Mucosa of descending colon (tissue), 3 donors: ENCODE results near the gene TADA1. TPM values are rescaled to one million over a fixed set of nuclear protein-coding genes. Genes with fewer than 3 reads are reported as not detected.

ENCODE experiments used
- ATAC-seq: fragments of 200-7000 bp; cut with Tn5 transposase; one replicate; pipeline ENCODE4 v1.9.1; 2020; ENCODE audit warnings: mild to moderate bottlenecking, moderate library complexity
- DNase-seq, 3 donors: peaks; one replicate each; pipeline ENCODE4 v3.0.0-alpha.2; 2020
- H3K36me3 ChIP-seq: fragments of 200-600 bp; one replicate; pipeline ENCODE4 v1.8.0; 2021; ENCODE audit warnings: low read depth, mild to moderate bottlenecking
- H3K4me1 ChIP-seq: fragments of 200-600 bp; one replicate; pipeline ENCODE4 v1.8.0; 2021; ENCODE audit warnings: low read depth, mild to moderate bottlenecking
- H3K4me3 ChIP-seq: fragments of 200-600 bp; one replicate; pipeline ENCODE4 v1.8.0; 2021; ENCODE audit warnings: mild to moderate bottlenecking
- H3K9me3 ChIP-seq: fragments of 200-600 bp; one replicate; pipeline ENCODE4 v1.8.0; 2021; ENCODE audit warnings: mild to moderate bottlenecking
- intact Hi-C, 2 donors: fragments of 100-400 bp; cut with DNase I in 1 of 2; cut with micrococcal nuclease in 1 of 2; formaldehyde crosslinking; loops; one replicate each; pipeline versions ENCODE4 v1.11.0 to v1.11.1; 2022; cut with DNase I, micrococcal nuclease
- total RNA-seq, 3 donors: library from RNA; stranded (reverse); fragmentation: NEBNext Ultra II Directional in 2 of 3; extraction: Animal tissue kit (Norgen Biotek cat#: 25700) in 2 of 3; gene quantifications; one replicate each; pipeline versions ENCODE4 v1.2.1 to v1.2.4, GENCODE V29; 2021 to 2023
- TF ChIP-seq, protein P1 (sequence below): fragments of 200-600 bp; IDR thresholded peaks from one replicate; pipeline ENCODE4 v1.8.0; 2022; ENCODE audit warnings: antibody characterized with exemption, mild to moderate bottlenecking
- donor health status: DM: no; HTN: no; CAD: no; lungs with moderate emphysema.
- donor health status: DM: no; HTN: no; CAD: no.
- donor health status: DM: no; HTN: yes; CAD: no.

Gene TADA1
- total RNA-seq, 3 donors from 2014 or later = 9.5 to 12.4 (median 10.1) TPM

DNA sequence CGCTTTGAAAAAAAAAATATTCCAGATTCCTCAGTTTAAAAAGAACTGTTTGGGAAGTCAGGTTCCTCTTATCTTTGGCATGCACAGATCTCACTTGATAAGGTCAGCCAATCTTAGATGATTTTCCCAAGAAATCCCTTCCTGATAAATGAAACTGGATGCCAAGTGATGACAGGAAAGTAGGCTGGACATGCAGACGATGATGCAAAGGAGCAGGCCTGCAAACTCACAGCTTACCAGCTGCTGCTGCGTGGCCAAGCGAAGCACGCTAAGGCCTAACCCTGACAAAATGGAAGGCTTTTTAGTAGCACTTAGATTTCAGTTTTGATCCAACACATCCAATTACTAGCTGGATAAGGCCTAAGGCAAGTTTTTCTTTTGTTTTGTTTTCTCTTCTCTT lies 10.1 kb downstream of the TADA1 start:
- Histone ChIP-seq H3K4me3 (no peak overlapping the region), H3K9me3 (no peaks in the 10 kb centered on the region), H3K36me3 (peaks cover 7% of the 10 kb centered on the region), H3K4me1 (no peaks in the 10 kb centered on the region)
- intact Hi-C loops = no loop called here
- DNase-seq = no peak
- TF ChIP-seq, protein P1, sequence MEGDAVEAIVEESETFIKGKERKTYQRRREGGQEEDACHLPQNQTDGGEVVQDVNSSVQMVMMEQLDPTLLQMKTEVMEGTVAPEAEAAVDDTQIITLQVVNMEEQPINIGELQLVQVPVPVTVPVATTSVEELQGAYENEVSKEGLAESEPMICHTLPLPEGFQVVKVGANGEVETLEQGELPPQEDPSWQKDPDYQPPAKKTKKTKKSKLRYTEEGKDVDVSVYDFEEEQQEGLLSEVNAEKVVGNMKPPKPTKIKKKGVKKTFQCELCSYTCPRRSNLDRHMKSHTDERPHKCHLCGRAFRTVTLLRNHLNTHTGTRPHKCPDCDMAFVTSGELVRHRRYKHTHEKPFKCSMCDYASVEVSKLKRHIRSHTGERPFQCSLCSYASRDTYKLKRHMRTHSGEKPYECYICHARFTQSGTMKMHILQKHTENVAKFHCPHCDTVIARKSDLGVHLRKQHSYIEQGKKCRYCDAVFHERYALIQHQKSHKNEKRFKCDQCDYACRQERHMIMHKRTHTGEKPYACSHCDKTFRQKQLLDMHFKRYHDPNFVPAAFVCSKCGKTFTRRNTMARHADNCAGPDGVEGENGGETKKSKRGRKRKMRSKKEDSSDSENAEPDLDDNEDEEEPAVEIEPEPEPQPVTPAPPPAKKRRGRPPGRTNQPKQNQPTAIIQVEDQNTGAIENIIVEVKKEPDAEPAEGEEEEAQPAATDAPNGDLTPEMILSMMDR = no peak
- no peak for ATAC-seq

DNA sequence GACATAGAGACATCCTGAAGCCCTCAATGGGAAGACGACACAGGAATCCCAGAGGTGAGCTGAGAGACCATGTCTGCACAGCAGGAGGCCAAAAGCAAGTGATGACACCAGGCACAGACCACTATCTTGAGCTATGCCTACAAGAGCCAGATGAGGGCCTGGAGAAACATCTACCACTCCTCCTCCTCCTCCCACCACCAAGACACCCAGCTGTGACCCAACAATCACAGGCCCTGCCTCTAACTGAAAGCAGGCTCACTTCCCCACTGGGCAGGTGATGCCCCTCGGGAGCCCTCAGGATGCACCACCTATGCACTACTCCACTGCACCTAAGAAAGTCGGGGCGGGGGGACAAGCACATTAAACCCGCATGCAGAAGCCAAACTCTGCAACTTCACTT lies 16.5 kb downstream of the TADA1 start:
- TF ChIP-seq, protein P1 = no peak

DNA sequence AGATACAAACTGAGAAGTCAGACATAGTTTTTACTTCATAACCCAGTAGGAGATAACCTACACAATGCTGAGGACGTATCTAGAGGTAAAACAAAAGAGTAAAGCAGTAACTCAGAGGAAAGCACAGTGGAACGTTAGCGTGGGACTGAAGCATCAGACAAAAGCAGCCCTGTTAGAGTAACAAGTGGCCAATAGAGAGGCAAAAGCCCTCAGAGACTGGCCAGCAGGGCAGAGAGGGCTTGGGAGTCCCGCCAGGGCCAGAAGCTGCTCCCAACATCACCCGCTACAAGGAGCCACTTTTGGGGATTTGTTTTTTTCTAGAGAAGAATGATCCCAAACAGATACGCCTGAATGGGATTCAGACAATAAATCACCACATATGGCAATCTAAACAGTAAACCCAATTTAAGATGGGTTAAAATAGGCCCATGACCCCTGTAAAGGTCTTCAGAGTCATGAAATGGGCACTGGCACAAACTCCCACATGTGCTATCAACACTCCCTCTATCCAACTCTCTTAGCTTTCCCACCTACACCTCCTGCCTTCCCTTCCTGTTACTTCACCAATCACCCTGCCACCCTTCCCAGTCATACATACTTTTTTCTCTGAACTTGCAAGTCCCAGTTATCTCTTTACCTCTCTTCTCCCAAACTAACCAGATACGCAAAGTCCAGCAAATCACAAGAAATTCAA lies 17.2 kb downstream of the TADA1 start:
- ATAC-seq = no peak
- Histone ChIP-seq H3K9me3 (no peaks in the 10 kb centered on the region), H3K4me3 (no peak overlapping the region), H3K36me3 (peaks cover 7% of the 10 kb centered on the region), H3K4me1 (no peaks in the 10 kb centered on the region)
- no peak for DNase-seq
- TF ChIP-seq, protein P1 = no peak
- intact Hi-C loops = no loop called here

More for the DNA sequence above, 16.5 kb downstream of the TADA1 start:
- DNase-seq = no peak
- ATAC-seq = no peak
- no peaks in the 10 kb centered on the region for H3K9me3 ChIP-seq
- no peak overlapping the region for H3K4me3 ChIP-seq
- intact Hi-C loops = no loop called here
- no peaks in the 10 kb centered on the region for H3K4me1 ChIP-seq
- H3K36me3 ChIP-seq = peaks cover 7% of the 10 kb centered on the region

DNA sequence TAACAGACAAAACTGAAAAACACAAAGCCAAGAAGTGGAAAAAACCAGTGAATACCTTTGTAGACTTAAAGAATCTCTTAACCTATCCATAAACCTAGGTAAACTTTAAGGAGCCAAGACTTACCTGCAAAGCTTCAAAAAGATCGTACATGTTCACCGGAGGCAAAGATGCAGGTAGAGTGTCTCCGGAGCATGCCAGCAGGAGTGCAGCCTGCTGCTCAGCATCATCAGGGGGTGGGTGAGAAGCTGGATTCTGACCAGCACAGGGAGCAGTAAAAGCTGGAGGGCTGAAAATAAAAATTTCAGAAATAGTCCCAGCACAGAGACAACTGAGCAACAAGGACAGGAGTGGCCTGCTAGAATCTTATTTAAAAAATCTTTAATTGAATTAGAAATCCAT lies 18.1 kb downstream of the TADA1 start:
- H3K4me3 ChIP-seq = no peak overlapping the region
- intact Hi-C loops = no loop called here
- no peaks in the 10 kb centered on the region for H3K4me1 ChIP-seq
- no peaks in the 10 kb centered on the region for H3K9me3 ChIP-seq
- DNase-seq = no peak
- peaks cover 7% of the 10 kb centered on the region for H3K36me3 ChIP-seq
- ATAC-seq = no peak
- TF ChIP-seq, protein P1 = no peak

DNA sequence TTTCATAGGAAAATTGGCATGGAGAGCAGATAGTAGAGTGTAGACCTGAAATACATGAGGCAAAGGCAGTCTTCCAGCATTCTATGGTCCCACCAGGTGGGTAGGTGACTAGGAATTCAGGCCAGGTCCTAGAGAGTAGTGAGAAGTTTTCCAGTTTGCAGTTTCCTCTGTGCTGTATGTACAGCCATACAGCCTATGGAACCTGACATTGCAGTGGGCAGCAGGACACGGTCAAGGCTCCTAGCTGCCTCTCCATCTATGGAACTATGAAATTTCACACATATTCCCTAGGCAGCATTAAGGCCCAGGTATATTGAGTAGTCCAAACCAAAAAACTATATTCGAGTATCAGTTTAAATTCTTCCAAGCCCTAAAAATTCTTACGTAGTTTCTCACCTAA lies 20.5 kb downstream of the TADA1 start:
- Histone ChIP-seq H3K4me3 (no peak overlapping the region), H3K36me3 (peaks cover 1% of the 10 kb centered on the region), H3K9me3 (no peaks in the 10 kb centered on the region), H3K4me1 (no peaks in the 10 kb centered on the region)
- intact Hi-C loops = no loop called here
- TF ChIP-seq, protein P1 = no peak
- no peak for ATAC-seq
- no peak for DNase-seq
